ENCODE data around the gene CRTC2.
A peak's percentile ranks its signal among the peaks of the same experiment; 100 is the strongest.
"Not testable (repeated sequence)": the region's sequence is repeated elsewhere in the genome, so short reads cannot be mapped to it uniquely, and the experiment has no call there.

The CRTC2 gene

GRCh38 chr1:153958111-153958960, at the start of gene CRTC2:
Gene CRTC2, minus strand, starts transcription at chr1:153958612. Its CDS starts 115 bp downstream, at chr1:153958497.
- peak; percentile 100 for DNase-seq

- no peak for DNase-seq
Measured at GRCh38 chr1:154006136-154006535, 47.7 kb upstream of the CRTC2 start.

- DNase-seq: no peak
Measured at GRCh38 chr1:154000420-154000819, 42.0 kb upstream of the CRTC2 start.

GRCh38 chr1:153996882-153997281, 38.5 kb upstream of the CRTC2 start:
- not testable (repeated sequence) for DNase-seq

- no peak for DNase-seq
Measured at GRCh38 chr1:153995640-153996039, 37.2 kb upstream of the CRTC2 start.

GRCh38 chr1:153995202-153995601, 36.8 kb upstream of the CRTC2 start:
- DNase-seq: no peak

GRCh38 chr1:153991806-153992205, 33.4 kb upstream of the CRTC2 start:
- no peak for DNase-seq

- no peak for DNase-seq
Measured at GRCh38 chr1:153991151-153991630, 32.8 kb upstream of the CRTC2 start.

GRCh38 chr1:153990468-153991150, 32.2 kb upstream of the CRTC2 start, which contains the start of gene RPS27:
Gene RPS27, plus strand, starts transcription at chr1:153990762. Its CDS starts 35 bp downstream, at chr1:153990797.
- peak; percentile 100 for DNase-seq

- DNase-seq: no peak
Measured at GRCh38 chr1:153987621-153988020, 29.2 kb upstream of the CRTC2 start.

GRCh38 chr1:153985941-153986761, 27.7 kb upstream of the CRTC2 start, which contains the start of gene RAB13:
Gene RAB13, minus strand, starts transcription at chr1:153986339. Its CDS starts 103 bp downstream, at chr1:153986236.
- peak; percentile 61 for DNase-seq

- DNase-seq: no peak
Measured at GRCh38 chr1:153985341-153985912, 27.0 kb upstream of the CRTC2 start.

GRCh38 chr1:153984123-153984894, 25.9 kb upstream of the CRTC2 start:
- no peak for DNase-seq

GRCh38 chr1:153981735-153982134, 23.3 kb upstream of the CRTC2 start:
- DNase-seq: not testable (repeated sequence)

GRCh38 chr1:153979091-153979490, 20.7 kb upstream of the CRTC2 start:
- not testable (repeated sequence) for DNase-seq

- DNase-seq: no peak
Measured at GRCh38 chr1:153978274-153978909, 20.0 kb upstream of the CRTC2 start.

GRCh38 chr1:153977250-153978240, 19.1 kb upstream of the CRTC2 start, which contains the start of gene JTB:
Gene JTB, minus strand, starts transcription at chr1:153977674. Its CDS starts 422 bp downstream, at chr1:153977252.
- peak; percentile 97 for DNase-seq

GRCh38 chr1:153976819-153977249, 18.4 kb upstream of the CRTC2 start:
- no peak for DNase-seq

GRCh38 chr1:153973525-153973924, 15.1 kb upstream of the CRTC2 start:
- DNase-seq: no peak

GRCh38 chr1:153973071-153973470, 14.7 kb upstream of the CRTC2 start:
- DNase-seq: no peak
